ENCODE data around the gene NUTF2. TPM values are rescaled to one million over a fixed set of nuclear protein-coding genes. Genes with fewer than 3 reads are reported as not detected.

Gene NUTF2
- total RNA-seq, 2 donors from 2014 or later, result 201 to 218 TPM

DNA sequence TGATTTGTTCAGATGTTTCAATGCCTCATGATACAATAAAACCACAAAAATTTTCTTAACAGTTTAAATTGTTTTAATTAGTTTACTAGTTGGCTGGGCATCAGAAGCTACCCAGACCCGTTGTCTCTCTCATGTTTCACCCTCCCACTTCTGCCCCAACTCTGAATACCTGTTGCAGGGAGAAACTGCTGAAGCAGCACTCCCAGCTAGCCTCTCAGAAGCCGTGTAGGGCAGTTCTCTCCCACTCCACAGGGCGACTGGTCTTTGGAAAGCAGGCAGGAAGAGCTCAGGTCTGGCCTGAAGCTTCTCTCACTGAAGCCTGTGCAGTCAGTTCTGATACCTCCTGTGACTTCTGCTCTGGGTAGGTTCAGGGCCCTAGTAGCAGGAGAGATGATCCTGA lies 24.5 kb downstream of the NUTF2 start:
- DNase-seq, result no peak
- Mint-ChIP-seq H3K27ac (no peak overlapping the region), H3K4me1 (peaks cover 13% of the 10 kb centered on the region), H3K27me3 (ENCODE audit: insufficient read depth) (no peaks in the 10 kb centered on the region), H3K36me3 (ENCODE audit: low read depth) (peaks cover 31% of the 10 kb centered on the region), H3K4me3 (no peak overlapping the region), H3K9me3 (no peaks in the 10 kb centered on the region)
- Histone ChIP-seq H3K4me3 (ENCODE audit: low read length) (no peak overlapping the region), H3K36me3 (ENCODE audit: control insufficient read depth, insufficient read depth, low read length) (peaks cover 58% of the 10 kb centered on the region), H3K9ac (ENCODE audit: extremely low read depth, low read length, poor library complexity, severe bottlenecking) (no peak overlapping the region), H3K4me1 (ENCODE audit: control insufficient read depth, insufficient read depth, low read length) (no peaks in the 10 kb centered on the region), H3K9me3 (ENCODE audit: control insufficient read depth, low read length) (no peaks in the 10 kb centered on the region), H3K27me3 (ENCODE audit: control insufficient read depth, insufficient read depth, low read length, poor library complexity, severe bottlenecking) (no peaks in the 10 kb centered on the region), H3K27ac (ENCODE audit: low read depth, low read length) (no peak overlapping the region)
- TF ChIP-seq, protein P1, sequence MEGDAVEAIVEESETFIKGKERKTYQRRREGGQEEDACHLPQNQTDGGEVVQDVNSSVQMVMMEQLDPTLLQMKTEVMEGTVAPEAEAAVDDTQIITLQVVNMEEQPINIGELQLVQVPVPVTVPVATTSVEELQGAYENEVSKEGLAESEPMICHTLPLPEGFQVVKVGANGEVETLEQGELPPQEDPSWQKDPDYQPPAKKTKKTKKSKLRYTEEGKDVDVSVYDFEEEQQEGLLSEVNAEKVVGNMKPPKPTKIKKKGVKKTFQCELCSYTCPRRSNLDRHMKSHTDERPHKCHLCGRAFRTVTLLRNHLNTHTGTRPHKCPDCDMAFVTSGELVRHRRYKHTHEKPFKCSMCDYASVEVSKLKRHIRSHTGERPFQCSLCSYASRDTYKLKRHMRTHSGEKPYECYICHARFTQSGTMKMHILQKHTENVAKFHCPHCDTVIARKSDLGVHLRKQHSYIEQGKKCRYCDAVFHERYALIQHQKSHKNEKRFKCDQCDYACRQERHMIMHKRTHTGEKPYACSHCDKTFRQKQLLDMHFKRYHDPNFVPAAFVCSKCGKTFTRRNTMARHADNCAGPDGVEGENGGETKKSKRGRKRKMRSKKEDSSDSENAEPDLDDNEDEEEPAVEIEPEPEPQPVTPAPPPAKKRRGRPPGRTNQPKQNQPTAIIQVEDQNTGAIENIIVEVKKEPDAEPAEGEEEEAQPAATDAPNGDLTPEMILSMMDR (conservative IDR thresholded peaks at IDR 0.05), result no peak
- WGBS, 2 experiments (ENCODE audit: insufficient coverage in 1 of 2, insufficient read length in 1 of 2), result 85 to 100% methylated on average over 2 to 3 of the region's 3 CpGs

DNA sequence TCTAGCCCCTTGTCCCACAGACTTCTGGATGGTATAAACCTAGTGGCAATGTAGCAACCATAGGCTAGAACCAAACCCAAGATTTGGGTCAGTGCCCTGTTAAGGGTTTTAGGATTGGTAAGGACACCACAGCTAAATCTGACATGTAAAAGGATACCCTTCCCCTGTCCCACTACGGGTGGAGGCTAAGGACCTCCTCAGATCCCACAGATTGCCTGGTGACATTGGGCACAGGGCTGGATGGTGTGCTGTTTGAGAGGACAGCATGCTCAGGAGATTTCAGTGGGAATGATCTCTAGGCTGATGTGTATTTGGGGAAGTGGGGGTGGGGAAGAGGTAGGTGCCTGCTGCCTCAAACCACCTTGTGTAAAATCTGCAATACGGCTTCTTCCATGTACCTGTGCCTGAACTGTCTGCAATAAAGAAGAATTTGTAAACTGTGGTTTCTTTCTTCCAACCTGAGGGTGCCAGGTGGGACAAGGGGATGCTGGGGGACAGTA lies 25.4 kb downstream of the NUTF2 start:
- Histone ChIP-seq H3K4me1 (ENCODE audit: control insufficient read depth, insufficient read depth, low read length) (no peaks in the 10 kb centered on the region), H3K9ac (ENCODE audit: extremely low read depth, low read length, poor library complexity, severe bottlenecking) (peak overlapping the region; percentile 91), H3K9me3 (ENCODE audit: control insufficient read depth, low read length) (no peaks in the 10 kb centered on the region), H3K27ac (ENCODE audit: low read depth, low read length) (peak overlapping the region; percentile 48), H3K4me3 (ENCODE audit: low read length) (peak overlapping the region; percentile 88), H3K36me3 (ENCODE audit: control insufficient read depth, insufficient read depth, low read length) (peaks cover 56% of the 10 kb centered on the region), H3K27me3 (ENCODE audit: control insufficient read depth, insufficient read depth, low read length, poor library complexity, severe bottlenecking) (no peaks in the 10 kb centered on the region)
- H3K4me3 Mint-ChIP-seq, result peak overlapping the region; percentile 84
- H3K4me1 Mint-ChIP-seq, result peaks cover 13% of the 10 kb centered on the region
- peak overlapping the region; percentile 66 for H3K27ac Mint-ChIP-seq
- H3K36me3 Mint-ChIP-seq (ENCODE audit: low read depth), result peaks cover 34% of the 10 kb centered on the region
- H3K9me3 Mint-ChIP-seq, result no peaks in the 10 kb centered on the region
- H3K27me3 Mint-ChIP-seq (ENCODE audit: insufficient read depth), result no peaks in the 10 kb centered on the region
- DNase-seq, result no peak
- TF ChIP-seq, protein P1 (conservative IDR thresholded peaks at IDR 0.05), result no peak
- WGBS, 2 experiments (ENCODE audit: insufficient coverage in 1 of 2, insufficient read length in 1 of 2), result 89 to 91% methylated on average over 1 to 2 of the region's 2 CpGs

DNA sequence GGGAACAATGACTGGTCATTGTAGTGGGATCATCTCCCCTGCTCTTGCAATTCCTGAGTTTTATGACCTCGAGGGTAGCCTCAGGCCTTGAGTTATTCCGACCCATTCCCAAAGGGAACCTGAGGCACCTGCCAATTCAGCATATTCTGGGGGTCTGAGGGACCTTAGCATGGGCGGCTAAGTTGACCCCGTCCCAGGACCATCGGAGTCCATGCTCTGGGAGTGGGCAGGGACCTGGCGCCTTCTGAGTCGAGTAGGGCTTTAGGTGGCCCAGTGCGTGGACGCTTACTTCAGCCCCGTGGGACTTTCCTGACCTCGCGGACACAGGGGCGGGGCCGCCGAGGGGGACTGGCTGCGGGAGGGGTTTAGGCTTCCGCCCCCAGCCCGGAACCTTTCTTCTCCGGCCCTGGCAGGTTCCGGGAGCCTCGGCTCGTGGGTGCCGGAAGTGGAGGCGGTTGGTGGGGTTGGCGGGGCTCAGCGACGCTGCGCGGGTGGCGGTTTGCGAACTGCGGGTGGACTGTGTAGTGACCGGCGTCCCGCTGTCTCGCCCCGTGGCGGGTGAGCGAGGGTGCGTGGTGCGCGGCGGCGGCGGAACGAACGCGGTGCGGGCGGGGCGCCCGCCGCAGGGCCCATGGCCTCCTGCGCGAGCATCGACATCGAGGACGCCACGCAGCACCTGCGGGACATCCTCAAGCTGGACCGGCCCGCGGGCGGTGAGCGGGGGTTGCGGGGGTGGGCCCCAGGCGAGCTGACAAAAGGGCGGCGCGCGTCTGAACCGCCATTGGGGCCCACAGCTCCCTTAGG lies 26.1 kb downstream of the NUTF2 start, which contains the start of gene EDC4:
Gene EDC4, plus strand, starts transcription at position 422 of the 804 bp plus-strand sequence. Its CDS starts 210 bp downstream, at position 632.
- Histone ChIP-seq H3K4me1 (ENCODE audit: control insufficient read depth, insufficient read depth, low read length) (no peaks in the 10 kb centered on the region), H3K36me3 (ENCODE audit: control insufficient read depth, insufficient read depth, low read length) (peaks cover 56% of the 10 kb centered on the region), H3K27ac (ENCODE audit: low read depth, low read length) (peak within 1 kb of the TSS; percentile 63), H3K27me3 (ENCODE audit: control insufficient read depth, insufficient read depth, low read length, poor library complexity, severe bottlenecking) (no peaks in the 10 kb centered on the region), H3K9me3 (ENCODE audit: control insufficient read depth, low read length) (no peaks in the 10 kb centered on the region), H3K4me3 (ENCODE audit: low read length) (peak within 1 kb of the TSS; percentile 88), H3K9ac (ENCODE audit: extremely low read depth, low read length, poor library complexity, severe bottlenecking) (peak within 1 kb of the TSS; percentile 91)
- peak within 1 kb of the TSS; percentile 84 for H3K4me3 Mint-ChIP-seq
- H3K36me3 Mint-ChIP-seq (ENCODE audit: low read depth), result peaks cover 37% of the 10 kb centered on the region
- WGBS, 2 experiments (ENCODE audit: insufficient coverage in 1 of 2, insufficient read length in 1 of 2), result 6 to 7% methylated on average over 21 to 72 of the region's 72 CpGs
- peak; percentile 90 for DNase-seq
- H3K9me3 Mint-ChIP-seq, result no peaks in the 10 kb centered on the region
- peaks cover 13% of the 10 kb centered on the region for H3K4me1 Mint-ChIP-seq
- H3K27ac Mint-ChIP-seq, result peak within 1 kb of the TSS; percentile 91
- TF ChIP-seq, protein P1 (conservative IDR thresholded peaks at IDR 0.05), result no peak
- H3K27me3 Mint-ChIP-seq (ENCODE audit: insufficient read depth), result no peaks in the 10 kb centered on the region

Measured in endodermal cell (in vitro differentiated cells).